Ishikawa (cell line): Measurements from ENCODE around the gene PSMB11.

Experiments
- CEBPB ChIP-seq: IDR thresholded peaks from 2 replicates; pipeline ENCODE4 v1.6.1; 2012
- RAD21 ChIP-seq: IDR thresholded peaks from 2 replicates; pipeline ENCODE4 v1.6.1; 2012; ENCODE audit warnings: low read depth
- TAF1 ChIP-seq: IDR thresholded peaks from 2 replicates; pipeline ENCODE4 v1.6.1; 2012; ENCODE audit warnings: low read depth, mild to moderate bottlenecking
- TF ChIP-seq, protein P1 (sequence below): IDR thresholded peaks from 2 replicates; pipeline ENCODE4 v1.6.1; 2012; ENCODE audit warnings: low read depth, mild to moderate bottlenecking
- TF ChIP-seq, protein P2 (sequence below): IDR thresholded peaks from 2 replicates; pipeline ENCODE4 v1.6.1; 2012

DNA sequence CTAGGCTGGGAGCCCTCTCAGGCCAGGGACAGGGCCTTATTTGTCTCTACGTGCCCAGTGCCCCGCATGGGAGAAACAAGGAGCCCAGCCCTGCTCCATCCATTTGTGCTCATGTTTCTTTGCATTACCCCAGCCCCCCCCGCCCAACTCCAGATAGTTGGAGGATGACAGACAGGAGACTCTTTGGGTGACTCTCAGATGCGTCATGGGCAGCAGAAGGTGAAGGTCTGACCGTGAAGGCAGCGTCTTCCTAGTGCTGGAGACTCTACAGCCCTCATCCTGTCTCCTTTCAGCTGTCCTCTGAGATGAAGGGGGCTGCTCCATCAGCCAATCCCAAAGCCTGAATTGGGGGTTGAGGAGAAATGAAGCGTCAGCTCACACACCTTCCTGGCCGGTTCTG, 283 bp upstream of the PSMB11 start:
- TF ChIP-seq, protein P1, sequence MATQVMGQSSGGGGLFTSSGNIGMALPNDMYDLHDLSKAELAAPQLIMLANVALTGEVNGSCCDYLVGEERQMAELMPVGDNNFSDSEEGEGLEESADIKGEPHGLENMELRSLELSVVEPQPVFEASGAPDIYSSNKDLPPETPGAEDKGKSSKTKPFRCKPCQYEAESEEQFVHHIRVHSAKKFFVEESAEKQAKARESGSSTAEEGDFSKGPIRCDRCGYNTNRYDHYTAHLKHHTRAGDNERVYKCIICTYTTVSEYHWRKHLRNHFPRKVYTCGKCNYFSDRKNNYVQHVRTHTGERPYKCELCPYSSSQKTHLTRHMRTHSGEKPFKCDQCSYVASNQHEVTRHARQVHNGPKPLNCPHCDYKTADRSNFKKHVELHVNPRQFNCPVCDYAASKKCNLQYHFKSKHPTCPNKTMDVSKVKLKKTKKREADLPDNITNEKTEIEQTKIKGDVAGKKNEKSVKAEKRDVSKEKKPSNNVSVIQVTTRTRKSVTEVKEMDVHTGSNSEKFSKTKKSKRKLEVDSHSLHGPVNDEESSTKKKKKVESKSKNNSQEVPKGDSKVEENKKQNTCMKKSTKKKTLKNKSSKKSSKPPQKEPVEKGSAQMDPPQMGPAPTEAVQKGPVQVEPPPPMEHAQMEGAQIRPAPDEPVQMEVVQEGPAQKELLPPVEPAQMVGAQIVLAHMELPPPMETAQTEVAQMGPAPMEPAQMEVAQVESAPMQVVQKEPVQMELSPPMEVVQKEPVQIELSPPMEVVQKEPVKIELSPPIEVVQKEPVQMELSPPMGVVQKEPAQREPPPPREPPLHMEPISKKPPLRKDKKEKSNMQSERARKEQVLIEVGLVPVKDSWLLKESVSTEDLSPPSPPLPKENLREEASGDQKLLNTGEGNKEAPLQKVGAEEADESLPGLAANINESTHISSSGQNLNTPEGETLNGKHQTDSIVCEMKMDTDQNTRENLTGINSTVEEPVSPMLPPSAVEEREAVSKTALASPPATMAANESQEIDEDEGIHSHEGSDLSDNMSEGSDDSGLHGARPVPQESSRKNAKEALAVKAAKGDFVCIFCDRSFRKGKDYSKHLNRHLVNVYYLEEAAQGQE: no peak
- TF ChIP-seq, protein P2, sequence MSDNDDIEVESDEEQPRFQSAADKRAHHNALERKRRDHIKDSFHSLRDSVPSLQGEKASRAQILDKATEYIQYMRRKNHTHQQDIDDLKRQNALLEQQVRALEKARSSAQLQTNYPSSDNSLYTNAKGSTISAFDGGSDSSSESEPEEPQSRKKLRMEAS: no peak
- no peak for TF ChIP-seq RAD21
- TF ChIP-seq CEBPB: no peak
- TF ChIP-seq TAF1: no peak
